GM12891 (cell line): ENCODE measurements around the gene EXOSC9.

ENCODE experiments used
- PAX5 ChIP-seq: IDR thresholded peaks from 2 replicates; pipeline ENCODE4 v1.6.1; 2011; ENCODE audit warnings: low read length, moderate library complexity, mild to moderate bottlenecking; ENCODE audit not compliant: insufficient read depth, severe bottlenecking
- POLR2A ChIP-seq: IDR thresholded peaks from 2 replicates; pipeline ENCODE4 v1.6.1; 2011; ENCODE audit warnings: low read depth, low read length, control low read depth
- POLR2AphosphoS5 ChIP-seq: IDR thresholded peaks from 2 replicates; pipeline ENCODE4 v1.6.1; 2011; ENCODE audit warnings: low read depth, low read length, control low read depth
- POU2F2 ChIP-seq: IDR thresholded peaks from 2 replicates; pipeline ENCODE4 v1.6.1; 2011; ENCODE audit warnings: low read depth, mild to moderate bottlenecking, control low read depth, low read length, moderate library complexity
- SPI1 ChIP-seq: IDR thresholded peaks from 2 replicates; pipeline ENCODE4 v1.6.1; 2011; ENCODE audit warnings: low read depth, low read length, control low read depth
- TAF1 ChIP-seq: IDR thresholded peaks from 2 replicates; pipeline ENCODE4 v1.6.1; 2011; ENCODE audit warnings: low read depth, low read length, control low read depth

DNA sequence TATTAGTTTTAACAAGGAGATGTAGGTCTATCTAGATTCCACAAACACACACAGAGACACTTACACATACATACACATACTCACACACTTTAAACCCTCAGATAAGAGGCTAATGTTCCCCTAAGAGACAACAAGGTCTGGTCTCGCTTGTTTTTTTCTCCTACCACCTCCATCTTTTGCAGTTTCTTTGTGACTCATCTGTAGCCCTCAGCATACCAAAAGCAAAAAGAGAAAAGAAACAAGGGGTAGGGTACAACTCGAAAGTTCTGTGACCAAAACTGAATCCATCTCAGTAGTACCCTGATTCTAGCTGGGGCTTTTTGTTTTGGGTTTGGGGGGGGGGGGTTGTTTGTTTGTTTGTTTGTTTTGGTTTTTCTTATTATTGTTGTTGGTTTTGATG, 12.2 kb upstream of the EXOSC9 start:
- no peak for TF ChIP-seq POLR2A
- no peak for TF ChIP-seq POLR2AphosphoS5
- TF ChIP-seq SPI1: no peak
- no peak for TF ChIP-seq POU2F2
- no peak for TF ChIP-seq PAX5
- TF ChIP-seq TAF1: no peak
